ENCODE data around the gene CLPTM1L. TPM values are rescaled to one million over a fixed set of nuclear protein-coding genes. Genes with fewer than 3 reads are reported as not detected.
"Not testable (repeated sequence)": the region's sequence is repeated elsewhere in the genome, so short reads cannot be mapped to it uniquely, and the experiment has no call there.

The CLPTM1L gene
- total RNA-seq, 2 experiments from 2014 or later, result 395 TPM

DNA sequence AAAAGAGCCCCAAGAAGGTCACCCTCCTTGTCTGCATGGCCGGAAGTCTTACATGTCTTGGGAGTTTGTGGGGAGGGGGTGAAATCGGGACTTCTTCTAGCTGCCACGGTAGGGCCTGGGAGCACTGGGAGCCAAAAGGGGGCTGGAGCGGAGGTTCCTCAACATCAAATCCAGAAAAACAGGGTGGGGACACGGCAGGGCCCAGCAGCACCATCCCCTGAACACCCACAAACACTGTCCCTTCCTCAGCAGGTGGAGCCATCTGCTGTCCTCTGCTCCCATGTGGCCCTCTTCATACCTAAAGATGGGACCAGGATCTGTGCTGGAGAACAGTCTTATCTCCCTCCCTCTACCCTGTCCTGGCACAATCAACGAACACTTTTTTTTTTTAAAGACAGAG is 52.8 kb downstream of the CLPTM1L start:
- H4K20me1 ChIP-seq (ENCODE audit: insufficient read depth, low read length), result peaks cover 7% of the 10 kb centered on the region; the same call in 1 of the 2 replicates
- H3K4me1 ChIP-seq (ENCODE audit: insufficient read depth, low read length, poor library complexity, severe bottlenecking), result peaks cover 53% of the 10 kb centered on the region
- DNase-seq (ENCODE audit: low spot score), result no peak
- H2AFZ ChIP-seq (ENCODE audit: low read length), result no peak overlapping the region
- intact Hi-C loops (cut with micrococcal nuclease; ENCODE audit: unreplicated experiment), result no loop called here
- H3K79me2 ChIP-seq (ENCODE audit: insufficient read depth, low read depth, low read length), result peaks cover 78% of the 10 kb centered on the region
- H3K9me2 ChIP-seq (ENCODE audit: insufficient read depth, low read length), result no peaks in the 10 kb centered on the region
- CTCF ChIA-PET (ENCODE audit: unreplicated experiment), result no interaction called here
- TSS peak; percentile 58 for BruUV-seq (replicated peaks)
- peak overlapping the region; percentile 87 for H3K27ac ChIP-seq (ENCODE audit: low read depth, low read length, poor library complexity, severe bottlenecking)
- TF ChIP-seq EZH2phosphoT487 (IDR thresholded peaks at IDR 0.05; ENCODE audit: borderline replicate concordance, low read depth, low read length) (no peak), CTCF (conservative IDR thresholded peaks at IDR 0.05; ENCODE audit: low read length) (peak; percentile 42; the same call in 1 of the 2 replicates)
- peak overlapping the region; percentile 87 for H3K4me2 ChIP-seq (ENCODE audit: low read length)
- peak overlapping the region; percentile 79 for H3K4me3 ChIP-seq (ENCODE audit: low read depth, low read length, poor library complexity, severe bottlenecking)
- peaks cover 63% of the 10 kb centered on the region for H3K36me3 ChIP-seq (ENCODE audit: insufficient read depth, low read length)
- POLR2A ChIA-PET, result interaction anchor here (1.8 to 7.0 kb wide), 2 partner anchors 22 to 26 kb away, joined by 6 to 60 read pairs; no protein-coding TSS in a partner anchor
- H3K9me3 ChIP-seq (ENCODE audit: low read length), result no peaks in the 10 kb centered on the region

DNA sequence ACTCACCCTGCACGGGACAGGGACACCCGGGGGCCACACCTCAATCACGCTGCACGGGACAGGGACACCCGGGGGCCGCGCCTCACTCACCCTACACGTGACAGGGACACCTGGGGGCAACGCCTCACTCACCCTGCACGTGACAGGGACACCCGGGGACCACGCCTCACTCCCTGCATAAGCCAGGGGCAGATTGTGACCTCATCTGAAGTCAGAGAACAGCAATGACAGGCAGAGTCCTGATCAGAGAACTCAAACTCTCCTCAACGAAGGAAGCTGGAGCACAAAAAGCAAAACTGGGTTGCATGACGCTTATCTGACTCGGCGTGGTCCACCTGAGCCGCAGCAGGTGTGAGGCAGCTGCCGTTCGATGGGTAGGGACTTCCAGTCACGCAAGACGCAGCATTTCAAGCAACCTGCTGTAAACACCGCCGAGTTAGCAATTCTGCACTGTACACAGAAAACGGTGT is 53.3 kb downstream of the CLPTM1L start:
- peaks cover 81% of the 10 kb centered on the region for H3K79me2 ChIP-seq (ENCODE audit: insufficient read depth, low read depth, low read length)
- intact Hi-C loops (cut with micrococcal nuclease; ENCODE audit: unreplicated experiment), result no loop called here
- TF ChIP-seq CTCF (conservative IDR thresholded peaks at IDR 0.05; ENCODE audit: low read length) (no peak), EZH2phosphoT487 (IDR thresholded peaks at IDR 0.05; ENCODE audit: borderline replicate concordance, low read depth, low read length) (no peak)
- no peaks in the 10 kb centered on the region for H3K9me3 ChIP-seq (ENCODE audit: low read length)
- BruUV-seq (replicated peaks), result no TSS peak
- H3K27ac ChIP-seq (ENCODE audit: low read depth, low read length, poor library complexity, severe bottlenecking), result peak overlapping the region; percentile 87
- DNase-seq (ENCODE audit: low spot score), result peak; percentile 69
- peaks cover 48% of the 10 kb centered on the region for H3K4me1 ChIP-seq (ENCODE audit: insufficient read depth, low read length, poor library complexity, severe bottlenecking)
- H2AFZ ChIP-seq (ENCODE audit: low read length), result no peak overlapping the region
- no peaks in the 10 kb centered on the region for H3K9me2 ChIP-seq (ENCODE audit: insufficient read depth, low read length)
- peaks cover 68% of the 10 kb centered on the region for H3K36me3 ChIP-seq (ENCODE audit: insufficient read depth, low read length)
- peak overlapping the region; percentile 79 for H3K4me3 ChIP-seq (ENCODE audit: low read depth, low read length, poor library complexity, severe bottlenecking)
- H4K20me1 ChIP-seq (ENCODE audit: insufficient read depth, low read length), result peaks cover 11% of the 10 kb centered on the region
- POLR2A ChIA-PET, result interaction anchor here (1.8 to 7.0 kb wide), 2 partner anchors 22 to 26 kb away, joined by 6 to 60 read pairs; no protein-coding TSS in a partner anchor
- H3K4me2 ChIP-seq (ENCODE audit: low read length), result peak overlapping the region; percentile 87
- CTCF ChIA-PET (ENCODE audit: unreplicated experiment), result no interaction called here

GRCh38 chr5:1290956-1291355 is 53.9 kb downstream of the CLPTM1L start:
- H3K36me3 ChIP-seq (ENCODE audit: insufficient read depth, low read length), result peaks cover 68% of the 10 kb centered on the region
- H4K20me1 ChIP-seq (ENCODE audit: insufficient read depth, low read length), result peaks cover 15% of the 10 kb centered on the region
- POLR2A ChIA-PET; H3K4me3 ChIP-seq (ENCODE audit: low read depth, low read length, poor library complexity, severe bottlenecking); CTCF ChIA-PET (ENCODE audit: unreplicated experiment); H3K9me2 ChIP-seq (ENCODE audit: insufficient read depth, low read length); H2AFZ ChIP-seq (ENCODE audit: low read length); H3K9me3 ChIP-seq (ENCODE audit: low read length); intact Hi-C loops (cut with micrococcal nuclease; ENCODE audit: unreplicated experiment); H3K4me2 ChIP-seq (ENCODE audit: low read length); DNase-seq (ENCODE audit: low spot score); BruUV-seq (replicated peaks); H3K27ac ChIP-seq (ENCODE audit: low read depth, low read length, poor library complexity, severe bottlenecking): not testable (repeated sequence)
- peaks cover 81% of the 10 kb centered on the region for H3K79me2 ChIP-seq (ENCODE audit: insufficient read depth, low read depth, low read length)
- peaks cover 41% of the 10 kb centered on the region for H3K4me1 ChIP-seq (ENCODE audit: insufficient read depth, low read length, poor library complexity, severe bottlenecking)

DNA sequence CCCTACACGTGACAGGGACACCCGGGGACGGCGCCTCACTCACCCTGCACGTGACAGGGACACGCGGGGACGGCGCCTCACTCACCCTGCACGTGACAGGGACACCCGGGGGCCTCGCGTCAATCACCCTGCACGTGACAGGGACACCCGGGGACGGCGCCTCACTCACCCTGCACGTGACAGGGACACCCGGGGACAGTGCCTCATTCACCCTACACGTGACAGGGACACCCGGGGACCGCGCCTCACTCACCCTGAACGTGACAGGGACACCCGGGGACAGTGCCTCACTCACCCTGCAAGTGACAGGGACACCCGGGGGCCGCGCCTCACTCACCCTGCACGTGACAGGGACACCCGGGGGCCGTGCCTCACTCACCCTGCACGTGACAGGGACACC is 55.3 kb downstream of the CLPTM1L start:
- not testable (repeated sequence) for DNase-seq (ENCODE audit: low spot score)

More for the DNA sequence above, 55.3 kb downstream of the CLPTM1L start:
- peaks cover 80% of the 10 kb centered on the region for H3K79me2 ChIP-seq (ENCODE audit: insufficient read depth, low read depth, low read length)
- H2AFZ ChIP-seq (ENCODE audit: low read length); POLR2A ChIA-PET; H3K27ac ChIP-seq (ENCODE audit: low read depth, low read length, poor library complexity, severe bottlenecking); CTCF ChIA-PET (ENCODE audit: unreplicated experiment); BruUV-seq (replicated peaks); H3K9me2 ChIP-seq (ENCODE audit: insufficient read depth, low read length); H3K9me3 ChIP-seq (ENCODE audit: low read length); H3K4me2 ChIP-seq (ENCODE audit: low read length); intact Hi-C loops (cut with micrococcal nuclease; ENCODE audit: unreplicated experiment); H3K4me3 ChIP-seq (ENCODE audit: low read depth, low read length, poor library complexity, severe bottlenecking): not testable (repeated sequence)
- peaks cover 75% of the 10 kb centered on the region for H3K36me3 ChIP-seq (ENCODE audit: insufficient read depth, low read length)
- peaks cover 15% of the 10 kb centered on the region for H4K20me1 ChIP-seq (ENCODE audit: insufficient read depth, low read length)
- H3K4me1 ChIP-seq (ENCODE audit: insufficient read depth, low read length, poor library complexity, severe bottlenecking), result peaks cover 36% of the 10 kb centered on the region
